Astrocyte (in vitro differentiated cells and primary cell): ENCODE data around the gene NABP1. TPM values are rescaled to one million over a fixed set of nuclear protein-coding genes. Genes with fewer than 3 reads are reported as not detected.

Experiments
- DNase-seq: peaks from one replicate; pipeline ENCODE4 v3.0.0-alpha.2; 2010; ENCODE audit warnings: low read depth
- FAIRE-seq: peaks from 2 replicates; lab custom pipeline; 2011; peaks lifted over from hg19 to GRCh38; lab: Jason Lieb, UNC
- H2AFZ ChIP-seq: 2 replicates; pipeline ENCODE4 v1.6.0; 2012; ENCODE audit warnings: low read depth, low read length, inconsistent platforms
- H3K27ac ChIP-seq: 2 replicates; pipeline ENCODE4 v1.5.1; 2011; ENCODE audit warnings: low read depth, low read length, inconsistent platforms
- H3K27me3 ChIP-seq: 2 replicates; pipeline ENCODE4 v1.6.0; 2011; ENCODE audit warnings: low read length, inconsistent platforms; ENCODE audit not compliant: insufficient read depth
- H3K36me3 ChIP-seq: 2 replicates; pipeline ENCODE4 v1.5.1; 2011; ENCODE audit warnings: low read length, inconsistent platforms; ENCODE audit not compliant: insufficient read depth
- H3K4me1 ChIP-seq: 2 replicates; pipeline ENCODE4 v1.5.1; 2011; ENCODE audit warnings: low read length, inconsistent platforms; ENCODE audit not compliant: insufficient read depth
- H3K4me2 ChIP-seq: 2 replicates; pipeline ENCODE4 v1.6.0; 2012; ENCODE audit warnings: low read length, inconsistent platforms
- H3K4me3 ChIP-seq: 2 replicates; pipeline ENCODE4 v1.5.1; 2011; ENCODE audit warnings: low read depth, mild to moderate bottlenecking, low read length, inconsistent platforms; ENCODE audit not compliant: insufficient read depth
- H3K79me2 ChIP-seq: 2 replicates; pipeline ENCODE4 v1.6.0; 2012; ENCODE audit warnings: mild to moderate bottlenecking, low read length, inconsistent platforms; ENCODE audit not compliant: insufficient read depth
- H3K9ac ChIP-seq: 2 replicates; pipeline ENCODE4 v1.6.0; 2012; ENCODE audit warnings: mild to moderate bottlenecking, low read length, inconsistent platforms
- H3K9me3 ChIP-seq: 2 replicates; pipeline ENCODE4 v1.5.1; 2012; ENCODE audit warnings: low read depth, mild to moderate bottlenecking, low read length, inconsistent platforms; ENCODE audit not compliant: insufficient read depth
- H4K20me1 ChIP-seq: 2 replicates; pipeline ENCODE4 v1.6.0; 2012; ENCODE audit warnings: low read length, inconsistent platforms; ENCODE audit not compliant: insufficient read depth
- H3K27ac Mint-ChIP-seq: one replicate; pipeline ENCODE4 v1.8.0; 2021; ENCODE audit warnings: mild to moderate bottlenecking, mixed read lengths; ENCODE audit not compliant: unreplicated experiment
- H3K27me3 Mint-ChIP-seq: one replicate; pipeline ENCODE4 v1.8.0; 2021; ENCODE audit warnings: low read depth, mixed read lengths; ENCODE audit not compliant: unreplicated experiment
- H3K36me3 Mint-ChIP-seq: one replicate; pipeline ENCODE4 v1.8.0; 2021; ENCODE audit warnings: low read depth, mixed read lengths; ENCODE audit not compliant: unreplicated experiment
- H3K4me1 Mint-ChIP-seq: one replicate; pipeline ENCODE4 v1.8.0; 2021; ENCODE audit warnings: low read depth, mixed read lengths; ENCODE audit not compliant: unreplicated experiment
- H3K4me3 Mint-ChIP-seq: one replicate; pipeline ENCODE4 v1.8.0; 2021; ENCODE audit warnings: mild to moderate bottlenecking, moderate library complexity, mixed read lengths; ENCODE audit not compliant: unreplicated experiment
- H3K9me3 Mint-ChIP-seq: one replicate; pipeline ENCODE4 v1.8.0; 2021; ENCODE audit warnings: mild to moderate bottlenecking, mixed read lengths; ENCODE audit not compliant: unreplicated experiment
- EZH2 ChIP-seq: IDR thresholded peaks from 2 replicates; pipeline ENCODE4 v1.6.1; 2012; ENCODE audit warnings: mild to moderate bottlenecking, low read length, inconsistent platforms; ENCODE audit not compliant: insufficient read depth
- total RNA-seq: library from RNA; stranded (reverse); gene quantifications from 2 replicates; pipeline ENCODE4 v1.2.1, GENCODE V29; 2021
- TF ChIP-seq, protein P1 (sequence below): IDR thresholded peaks from 2 replicates; pipeline ENCODE4 v1.5.1; 2011; ENCODE audit warnings: low read depth, mild to moderate bottlenecking, inconsistent platforms, low read length, moderate library complexity; ENCODE audit not compliant: insufficient read depth

Gene NABP1
- total RNA-seq, 1 donor from 2014 or later, result 213 TPM

- Histone ChIP-seq H3K9me3 (no peaks in the 10 kb centered on the region), H4K20me1 (no peaks in the 10 kb centered on the region), H2AFZ (no peak overlapping the region), H3K4me3 (peak overlapping the region; percentile 31), H3K9ac (peak overlapping the region; percentile 84), H3K4me2 (peak overlapping the region; percentile 84), H3K79me2 (no peaks in the 10 kb centered on the region), H3K27me3 (no peaks in the 10 kb centered on the region), H3K36me3 (no peaks in the 10 kb centered on the region), H3K4me1 (peaks cover 38% of the 10 kb centered on the region), H3K27ac (peak overlapping the region; percentile 97)
- Mint-ChIP-seq H3K4me3 (no peak overlapping the region), H3K27me3 (no peaks in the 10 kb centered on the region), H3K27ac (peak overlapping the region; percentile 69), H3K36me3 (no peaks in the 10 kb centered on the region), H3K4me1 (peaks cover 46% of the 10 kb centered on the region), H3K9me3 (no peaks in the 10 kb centered on the region)
- TF ChIP-seq EZH2, result no peak
- TF ChIP-seq, protein P1, sequence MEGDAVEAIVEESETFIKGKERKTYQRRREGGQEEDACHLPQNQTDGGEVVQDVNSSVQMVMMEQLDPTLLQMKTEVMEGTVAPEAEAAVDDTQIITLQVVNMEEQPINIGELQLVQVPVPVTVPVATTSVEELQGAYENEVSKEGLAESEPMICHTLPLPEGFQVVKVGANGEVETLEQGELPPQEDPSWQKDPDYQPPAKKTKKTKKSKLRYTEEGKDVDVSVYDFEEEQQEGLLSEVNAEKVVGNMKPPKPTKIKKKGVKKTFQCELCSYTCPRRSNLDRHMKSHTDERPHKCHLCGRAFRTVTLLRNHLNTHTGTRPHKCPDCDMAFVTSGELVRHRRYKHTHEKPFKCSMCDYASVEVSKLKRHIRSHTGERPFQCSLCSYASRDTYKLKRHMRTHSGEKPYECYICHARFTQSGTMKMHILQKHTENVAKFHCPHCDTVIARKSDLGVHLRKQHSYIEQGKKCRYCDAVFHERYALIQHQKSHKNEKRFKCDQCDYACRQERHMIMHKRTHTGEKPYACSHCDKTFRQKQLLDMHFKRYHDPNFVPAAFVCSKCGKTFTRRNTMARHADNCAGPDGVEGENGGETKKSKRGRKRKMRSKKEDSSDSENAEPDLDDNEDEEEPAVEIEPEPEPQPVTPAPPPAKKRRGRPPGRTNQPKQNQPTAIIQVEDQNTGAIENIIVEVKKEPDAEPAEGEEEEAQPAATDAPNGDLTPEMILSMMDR, result no peak
- no peak for DNase-seq
- FAIRE-seq, result no peak
Measured at GRCh38 chr2:191634791-191635190, 43.1 kb upstream of the NABP1 start.

- peaks cover 42% of the 10 kb centered on the region for H3K4me1 Mint-ChIP-seq
- H2AFZ ChIP-seq, result peak overlapping the region; percentile 3
- H3K27ac ChIP-seq, result peak overlapping the region; percentile 97
- no peaks in the 10 kb centered on the region for H3K36me3 ChIP-seq
- H3K9ac ChIP-seq, result peak overlapping the region; percentile 84
- H4K20me1 ChIP-seq, result no peaks in the 10 kb centered on the region
- H3K9me3 ChIP-seq, result no peaks in the 10 kb centered on the region
- no peaks in the 10 kb centered on the region for H3K9me3 Mint-ChIP-seq
- H3K27me3 ChIP-seq, result no peaks in the 10 kb centered on the region
- DNase-seq, result peak; percentile 95
- H3K27me3 Mint-ChIP-seq, result no peaks in the 10 kb centered on the region
- TF ChIP-seq EZH2, result no peak
- TF ChIP-seq, protein P1, result no peak
- H3K4me2 ChIP-seq, result peak overlapping the region; percentile 84
- FAIRE-seq, result peak; percentile 95
- H3K4me3 Mint-ChIP-seq, result peak overlapping the region; percentile 41
- peak overlapping the region; percentile 95 for H3K27ac Mint-ChIP-seq
- H3K79me2 ChIP-seq, result no peaks in the 10 kb centered on the region
- peak overlapping the region; percentile 31 for H3K4me3 ChIP-seq
- no peaks in the 10 kb centered on the region for H3K36me3 Mint-ChIP-seq
- peaks cover 38% of the 10 kb centered on the region for H3K4me1 ChIP-seq
Measured at GRCh38 chr2:191635333-191636234, 42.4 kb upstream of the NABP1 start.

DNA sequence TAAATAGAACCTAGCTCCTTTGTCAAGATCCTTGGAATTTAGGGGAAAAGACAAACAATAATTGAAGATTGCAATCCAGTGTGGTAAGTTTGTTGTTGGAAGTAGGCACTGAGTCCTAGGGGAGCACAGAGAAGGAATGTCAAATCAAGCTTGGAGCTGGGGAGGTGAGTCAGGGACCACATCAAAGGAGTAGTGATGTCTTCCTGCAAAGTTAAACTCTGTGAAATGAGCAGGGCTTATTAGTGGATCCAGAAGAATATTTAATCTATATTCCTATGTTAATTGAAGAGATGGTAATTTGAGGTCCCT is 41.7 kb upstream of the NABP1 start:
- Histone ChIP-seq H3K27ac (peak overlapping the region; percentile 97), H3K27me3 (no peaks in the 10 kb centered on the region), H3K4me2 (peak overlapping the region; percentile 84), H3K4me1 (peaks cover 38% of the 10 kb centered on the region), H3K36me3 (no peaks in the 10 kb centered on the region), H3K9me3 (no peaks in the 10 kb centered on the region), H4K20me1 (no peaks in the 10 kb centered on the region), H3K9ac (peak overlapping the region; percentile 84), H2AFZ (no peak overlapping the region), H3K4me3 (peak overlapping the region; percentile 31), H3K79me2 (no peaks in the 10 kb centered on the region)
- no peaks in the 10 kb centered on the region for H3K36me3 Mint-ChIP-seq
- FAIRE-seq (peak; percentile 80), DNase-seq (peak; percentile 97)
- H3K9me3 Mint-ChIP-seq, result no peaks in the 10 kb centered on the region
- H3K4me1 Mint-ChIP-seq, result peaks cover 42% of the 10 kb centered on the region
- no peaks in the 10 kb centered on the region for H3K27me3 Mint-ChIP-seq
- peak overlapping the region; percentile 15 for H3K4me3 Mint-ChIP-seq
- TF ChIP-seq EZH2, result no peak
- TF ChIP-seq, protein P1, result no peak
- peak overlapping the region; percentile 95 for H3K27ac Mint-ChIP-seq
